GM18526 (cell line): Measurements from ENCODE around the gene ARHGAP35.

Source experiments
- POLR2A ChIP-seq: IDR thresholded peaks from 3 replicates; pipeline ENCODE4 v1.6.1; 2011; ENCODE audit not compliant: insufficient read length; ENCODE audit errors: extremely low read depth

Gene ARHGAP35

GRCh38 chr19:46907880-46908279 lies 47.1 kb downstream of the ARHGAP35 start:
- TF ChIP-seq POLR2A: no peak

GRCh38 chr19:46909356-46909755 lies 48.6 kb downstream of the ARHGAP35 start:
- no peak for TF ChIP-seq POLR2A
